ENCODE measurements around the gene CLIC4.

The CLIC4 gene

DNA sequence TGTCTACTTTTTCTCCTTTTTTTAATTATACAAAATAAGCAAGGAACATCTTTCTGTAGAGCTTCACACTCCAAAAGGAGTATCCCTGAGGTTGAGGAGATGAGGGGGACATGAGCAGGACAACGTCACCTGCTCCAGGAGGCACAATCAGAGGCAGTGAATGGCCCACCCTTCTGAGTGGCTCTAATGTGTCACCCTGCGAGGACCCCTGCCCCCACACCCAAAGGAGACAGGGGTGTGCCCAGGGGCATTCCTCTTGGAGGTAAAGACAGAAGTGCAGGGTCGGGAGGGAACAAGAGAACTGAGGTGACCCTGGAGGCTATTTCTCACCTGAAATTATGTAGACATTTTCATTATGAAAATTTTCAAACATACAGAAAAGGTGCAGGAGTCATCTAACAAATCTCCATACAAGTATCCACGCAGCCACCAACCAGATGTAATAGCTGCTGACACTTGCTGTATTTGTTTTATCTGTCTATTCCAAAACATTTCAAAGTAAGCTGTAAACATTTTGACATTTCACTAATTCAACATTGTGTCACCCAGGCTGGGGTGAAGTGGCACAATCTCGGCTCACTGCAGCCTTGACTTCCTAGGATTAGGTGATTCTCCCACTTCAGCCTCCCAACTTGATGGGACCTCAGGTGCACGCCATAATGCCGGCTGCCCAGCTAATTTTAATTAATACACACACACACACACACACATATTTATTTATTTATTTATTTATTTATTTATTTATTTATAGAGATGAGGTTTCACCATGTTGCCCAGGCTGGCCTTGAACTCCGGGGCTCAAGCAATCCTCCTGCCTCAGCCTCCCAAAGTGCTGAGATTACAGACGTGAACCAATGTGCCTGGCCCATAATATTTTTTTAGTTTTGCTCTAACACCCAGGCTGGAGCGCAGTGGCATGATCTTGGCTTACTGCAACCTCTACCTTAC, 114.1 kb downstream of the CLIC4 start:
- no peak for DNase-seq (ENCODE audit: low read depth)

DNA sequence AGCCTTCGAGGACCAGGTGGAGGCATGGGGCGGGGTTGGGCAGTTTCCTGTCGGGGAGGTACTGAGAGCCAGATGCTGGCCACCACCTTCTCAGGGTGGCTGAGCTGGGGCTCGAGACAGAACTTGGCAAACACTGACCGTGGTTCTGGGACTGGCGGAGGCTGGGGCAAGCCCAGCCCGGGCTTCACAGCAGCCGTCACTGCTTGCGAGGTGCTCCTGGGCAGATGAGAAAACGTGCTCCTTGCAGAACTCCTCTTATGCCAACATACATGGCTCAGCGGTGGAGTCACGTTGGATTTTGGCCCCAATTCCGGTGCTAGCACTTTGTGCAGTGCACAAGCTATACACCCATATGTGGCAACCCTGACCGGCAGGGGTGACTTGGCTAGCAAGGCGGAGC, 115.6 kb downstream of the CLIC4 start:
- no peak for DNase-seq (ENCODE audit: low read depth)

DNA sequence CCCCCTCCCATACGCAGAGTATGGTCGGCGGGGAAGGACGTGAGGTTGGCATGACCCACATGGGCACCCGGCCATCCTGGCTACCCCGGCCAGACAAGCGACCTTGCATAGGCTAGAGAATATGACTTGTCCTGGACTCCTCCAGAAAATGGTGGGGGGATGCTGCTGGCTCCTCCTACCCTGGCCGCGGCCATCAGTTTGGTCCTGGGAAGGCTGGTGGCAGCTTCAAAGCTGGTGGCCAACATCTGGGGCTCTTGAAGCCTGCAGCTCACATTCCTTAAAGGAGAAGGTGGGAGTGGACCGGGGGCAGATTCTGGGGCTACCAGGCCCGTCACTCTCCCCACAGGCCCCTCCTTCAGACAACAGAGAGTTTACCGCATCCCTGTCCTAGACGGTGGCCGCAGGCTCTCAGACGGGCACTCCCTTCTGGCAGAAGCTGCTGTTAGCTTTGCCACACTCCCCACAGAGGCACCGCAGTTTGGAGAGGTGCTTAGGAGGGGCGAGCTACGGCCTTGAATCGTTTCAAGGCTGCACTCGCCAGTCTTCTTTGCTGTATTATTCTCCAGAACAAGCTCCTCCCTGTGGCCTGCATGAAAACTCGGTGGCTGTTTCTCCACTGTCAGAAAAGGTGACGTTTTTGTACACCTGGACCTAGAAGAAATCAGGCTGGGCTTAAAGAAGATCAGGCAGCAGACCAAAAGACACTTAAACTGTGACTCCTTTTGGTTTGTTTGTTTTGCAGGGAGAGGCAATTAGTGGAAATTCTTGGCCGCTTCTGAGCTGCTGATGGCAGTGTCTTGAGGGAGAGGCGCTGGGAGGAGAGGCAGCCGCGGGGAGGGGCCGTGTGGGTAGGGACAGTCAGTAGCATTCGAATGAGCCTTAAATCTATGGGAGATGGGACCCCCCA, 116.8 kb downstream of the CLIC4 start:
- no peak for DNase-seq (ENCODE audit: low read depth)

GRCh38 chr1:24862775-24863483, 117.7 kb downstream of the CLIC4 start:
- no peak for DNase-seq (ENCODE audit: low read depth)

DNA sequence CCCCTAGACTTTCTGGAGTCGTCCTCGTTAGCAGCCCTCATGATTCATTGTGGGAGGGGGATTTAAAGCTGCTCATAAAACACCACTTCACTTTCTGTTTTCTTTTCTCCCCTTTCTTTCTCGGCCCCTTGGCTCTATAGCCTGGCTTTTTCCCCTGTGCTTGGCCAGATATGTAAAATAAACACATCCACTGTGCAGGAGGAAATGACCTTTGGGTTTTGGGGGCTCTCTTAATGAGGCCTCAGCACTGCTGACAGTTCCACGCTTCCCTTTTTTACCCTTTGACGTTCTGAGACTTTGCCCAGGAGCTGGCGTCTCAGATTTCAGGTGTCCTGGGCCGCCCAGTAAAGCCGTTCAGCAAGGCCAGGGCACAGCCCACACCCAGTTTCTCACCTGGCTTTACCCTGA, 119.1 kb downstream of the CLIC4 start:
- DNase-seq (ENCODE audit: low read depth) = no peak

GRCh38 chr1:24865168-24865567, 119.9 kb downstream of the CLIC4 start:
- DNase-seq (ENCODE audit: low read depth) = no peak

- DNase-seq (ENCODE audit: low read depth) = no peak
Observed at GRCh38 chr1:24865587-24865986, 120.3 kb downstream of the CLIC4 start.

- DNase-seq (ENCODE audit: low read depth) = no peak
Observed at GRCh38 chr1:24866211-24867083, 121.2 kb downstream of the CLIC4 start.

DNA sequence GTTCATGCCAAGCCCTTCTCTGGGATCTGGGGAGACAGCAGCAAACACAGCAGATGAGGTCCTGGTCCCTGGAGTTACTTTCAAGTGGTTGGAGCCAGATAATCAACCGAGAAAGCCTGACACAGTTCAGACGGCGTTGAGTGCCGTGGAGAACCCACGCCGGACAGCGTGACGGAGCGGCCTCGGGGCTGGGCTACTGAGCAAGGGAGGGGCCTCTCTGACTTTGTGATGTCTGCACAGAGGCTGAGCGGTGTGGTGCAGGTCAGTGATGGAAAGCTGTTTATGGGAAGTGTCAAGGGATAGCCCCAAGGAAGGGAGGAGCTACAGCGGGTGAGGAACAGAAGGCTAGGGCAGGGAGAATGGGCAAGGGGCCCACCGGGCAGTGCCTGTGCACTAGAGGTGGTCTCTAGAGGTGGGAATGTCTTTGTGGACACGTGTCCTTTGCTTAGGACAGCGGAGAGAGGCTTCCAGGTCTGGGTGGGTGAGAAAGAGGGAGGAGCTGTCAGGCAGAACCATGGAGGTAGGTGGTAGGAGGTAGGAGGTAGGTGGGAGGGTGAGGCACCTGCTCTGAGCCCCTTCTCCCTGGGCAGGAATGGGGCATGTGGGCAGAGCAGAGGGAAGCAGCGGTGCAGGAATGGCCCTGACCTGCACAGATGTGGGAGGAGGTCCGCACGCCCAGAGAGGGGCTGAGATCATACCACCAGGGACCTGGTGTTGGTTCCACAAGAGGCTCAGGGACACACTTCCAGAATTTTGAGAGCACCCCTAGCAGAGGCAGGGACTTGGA, 122.0 kb downstream of the CLIC4 start:
- no peak for DNase-seq (ENCODE audit: low read depth)

- no peak for DNase-seq (ENCODE audit: low read depth)
Observed at GRCh38 chr1:24868016-24868875, 123.0 kb downstream of the CLIC4 start.

GRCh38 chr1:24870551-24871195, 125.4 kb downstream of the CLIC4 start:
- no peak for DNase-seq (ENCODE audit: low read depth)

DNA sequence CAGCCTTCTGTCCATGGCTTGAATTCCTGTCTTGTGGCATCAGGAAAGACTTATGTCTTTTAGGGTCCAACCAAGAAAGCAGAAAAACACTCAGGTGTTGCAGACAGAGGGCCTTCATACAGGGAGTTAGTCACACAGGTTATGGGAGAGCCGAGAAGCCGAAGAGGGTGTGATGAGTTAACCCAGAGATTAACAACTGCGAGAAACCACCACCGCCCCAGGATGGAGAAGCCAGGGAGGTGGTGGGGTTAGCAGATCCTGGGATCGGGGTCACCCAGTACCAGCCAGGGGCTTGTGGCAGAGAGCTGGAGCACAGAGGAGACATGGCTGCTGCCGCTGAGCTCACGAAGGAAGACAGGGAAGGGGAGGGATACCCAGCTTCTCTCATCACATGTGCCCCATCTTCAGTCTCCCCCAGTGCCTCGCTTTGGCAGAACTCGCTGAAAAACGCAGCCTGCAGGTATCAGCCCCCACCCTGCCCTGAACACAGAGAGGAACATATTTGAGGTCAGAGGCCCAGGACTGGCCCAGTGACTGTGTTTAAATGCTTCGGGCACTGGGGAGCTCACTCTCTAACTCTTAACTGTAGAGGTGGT, 126.2 kb downstream of the CLIC4 start:
- no peak for DNase-seq (ENCODE audit: low read depth)

GRCh38 chr1:24872061-24872850, 127.0 kb downstream of the CLIC4 start:
- no peak for DNase-seq (ENCODE audit: low read depth)

- no peak for DNase-seq (ENCODE audit: low read depth)
Observed at GRCh38 chr1:24873148-24873547, 127.9 kb downstream of the CLIC4 start.

- DNase-seq (ENCODE audit: low read depth) = no peak
Observed at GRCh38 chr1:24874056-24874455, 128.8 kb downstream of the CLIC4 start.

DNA sequence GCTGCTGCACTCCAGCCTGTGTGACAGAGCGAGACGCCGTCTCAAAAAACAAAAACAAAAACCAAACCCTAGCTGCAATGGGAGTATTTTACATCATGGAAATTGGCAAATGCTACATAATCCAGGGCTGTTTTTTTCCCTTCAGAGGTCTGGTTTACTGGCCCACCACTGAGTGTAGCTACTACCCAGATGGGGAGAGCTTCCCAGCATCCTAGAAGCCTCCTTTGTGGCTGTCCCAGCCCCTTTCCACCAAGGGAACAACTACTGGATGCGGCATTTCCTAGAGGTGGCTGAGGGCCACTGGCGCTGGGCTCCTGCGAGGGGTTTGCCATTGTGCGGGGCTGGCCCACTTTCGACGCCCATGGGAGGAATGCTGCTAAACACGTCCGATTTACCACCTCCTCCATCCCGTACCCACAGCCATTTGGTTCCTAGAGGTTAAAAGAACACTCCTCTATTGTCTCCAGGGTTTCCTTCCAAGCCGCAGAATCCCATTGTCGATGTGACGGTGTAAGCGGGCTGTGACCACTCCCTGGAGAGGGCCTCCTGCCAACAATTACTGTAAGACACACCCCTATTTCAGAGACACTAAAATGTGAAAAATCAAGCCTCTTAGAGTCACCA, 129.5 kb downstream of the CLIC4 start:
- no peak for DNase-seq (ENCODE audit: low read depth)

GRCh38 chr1:24875257-24875656, 130.0 kb downstream of the CLIC4 start:
- no peak for DNase-seq (ENCODE audit: low read depth)

Data from stimulated activated CD8-positive, alpha-beta memory T cell treated with anti-CD3 and anti-CD28 coated beads, Interleukin-4, amount 100 ng/mL, for 24 hours (primary cell).